Measurements from ENCODE around the gene GM2A.
A peak's percentile ranks its signal among the peaks of the same experiment; 100 is the strongest.

GM2A gene

DNA sequence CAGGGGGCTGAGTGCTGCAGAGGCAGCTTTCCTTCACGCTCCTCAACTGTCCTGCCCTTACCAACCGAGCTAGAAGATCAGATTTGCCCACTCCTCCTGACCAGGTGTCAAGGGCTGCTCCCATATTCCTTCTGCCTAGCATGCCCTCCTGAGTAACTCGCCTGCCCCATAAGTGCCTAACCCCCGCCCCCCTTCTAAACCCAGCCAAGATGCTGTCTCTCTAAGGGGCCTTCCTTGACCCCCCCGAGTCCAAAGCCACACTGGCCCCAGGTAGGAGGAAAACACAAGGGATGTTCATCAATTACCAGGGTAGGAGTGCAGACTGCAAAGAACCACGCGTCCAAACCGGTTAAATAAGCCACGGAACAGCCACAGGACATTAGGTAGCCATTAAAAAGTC is 33.8 kb upstream of the GM2A start:
- Histone ChIP-seq H3K27ac (no peak overlapping the region), H3K9me3 (ENCODE audit: severe bottlenecking) (no peaks in the 10 kb centered on the region), H3K4me3 (ENCODE audit: low read depth, low read length) (no peak overlapping the region), H3K27me3 (ENCODE audit: insufficient read depth, low read depth, severe bottlenecking) (peaks cover 6% of the 10 kb centered on the region), H3K36me3 (no peaks in the 10 kb centered on the region)
- no peak for DNase-seq
- TF ChIP-seq, protein P1, sequence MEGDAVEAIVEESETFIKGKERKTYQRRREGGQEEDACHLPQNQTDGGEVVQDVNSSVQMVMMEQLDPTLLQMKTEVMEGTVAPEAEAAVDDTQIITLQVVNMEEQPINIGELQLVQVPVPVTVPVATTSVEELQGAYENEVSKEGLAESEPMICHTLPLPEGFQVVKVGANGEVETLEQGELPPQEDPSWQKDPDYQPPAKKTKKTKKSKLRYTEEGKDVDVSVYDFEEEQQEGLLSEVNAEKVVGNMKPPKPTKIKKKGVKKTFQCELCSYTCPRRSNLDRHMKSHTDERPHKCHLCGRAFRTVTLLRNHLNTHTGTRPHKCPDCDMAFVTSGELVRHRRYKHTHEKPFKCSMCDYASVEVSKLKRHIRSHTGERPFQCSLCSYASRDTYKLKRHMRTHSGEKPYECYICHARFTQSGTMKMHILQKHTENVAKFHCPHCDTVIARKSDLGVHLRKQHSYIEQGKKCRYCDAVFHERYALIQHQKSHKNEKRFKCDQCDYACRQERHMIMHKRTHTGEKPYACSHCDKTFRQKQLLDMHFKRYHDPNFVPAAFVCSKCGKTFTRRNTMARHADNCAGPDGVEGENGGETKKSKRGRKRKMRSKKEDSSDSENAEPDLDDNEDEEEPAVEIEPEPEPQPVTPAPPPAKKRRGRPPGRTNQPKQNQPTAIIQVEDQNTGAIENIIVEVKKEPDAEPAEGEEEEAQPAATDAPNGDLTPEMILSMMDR (IDR thresholded peaks at IDR 0.05; ENCODE audit: low read depth, low read length) = no peak

DNA sequence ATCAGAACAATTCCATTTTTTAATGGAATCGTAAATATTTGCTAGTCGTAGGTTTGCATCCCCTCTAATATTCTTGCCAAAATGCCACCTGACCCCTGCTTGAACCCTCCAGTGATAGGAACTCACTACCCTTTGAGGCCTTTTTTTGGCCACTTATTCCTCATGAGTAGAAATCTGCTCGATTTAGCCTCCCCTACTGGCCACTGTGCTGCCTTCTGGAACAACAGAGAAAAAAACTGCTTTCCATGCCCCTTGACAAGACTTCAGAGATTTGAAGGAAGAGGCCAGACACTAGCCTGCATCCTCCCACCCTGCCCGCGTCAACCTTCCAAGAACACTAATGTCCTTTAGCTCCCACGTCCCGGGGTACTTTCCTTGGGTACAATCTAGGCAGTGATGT is 33.2 kb upstream of the GM2A start:
- Histone ChIP-seq H3K36me3 (no peaks in the 10 kb centered on the region), H3K4me3 (ENCODE audit: low read depth, low read length) (no peak overlapping the region), H3K9me3 (ENCODE audit: severe bottlenecking) (no peaks in the 10 kb centered on the region), H3K27me3 (ENCODE audit: insufficient read depth, low read depth, severe bottlenecking) (peaks cover 6% of the 10 kb centered on the region), H3K27ac (no peak overlapping the region)
- TF ChIP-seq, protein P1 (IDR thresholded peaks at IDR 0.05; ENCODE audit: low read depth, low read length) = 0 out of 2 replicates have a peak, but pooled peaks have one; percentile 30
- no peak for DNase-seq

DNA sequence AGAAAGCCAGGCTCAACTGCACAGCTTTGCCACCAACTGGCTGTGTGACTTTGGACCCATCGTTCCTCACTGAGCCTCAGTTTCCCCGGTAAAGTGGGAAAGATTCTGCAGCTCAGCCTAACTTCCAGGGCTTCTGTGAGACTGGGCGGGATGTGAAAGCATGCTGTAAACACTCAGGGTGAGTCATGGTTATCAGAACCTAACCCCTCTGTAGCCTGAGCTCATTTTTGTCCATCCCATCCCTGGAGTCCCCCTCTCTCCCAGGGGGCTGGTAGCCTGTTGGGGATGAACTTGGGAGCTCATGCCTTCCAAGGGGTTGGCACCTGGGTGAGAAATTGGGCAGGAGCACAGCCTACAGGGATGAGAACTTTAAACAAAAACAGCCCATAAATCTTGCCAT is 31.4 kb upstream of the GM2A start:
- Histone ChIP-seq H3K4me3 (ENCODE audit: low read depth, low read length) (no peak overlapping the region), H3K36me3 (no peaks in the 10 kb centered on the region), H3K9me3 (ENCODE audit: severe bottlenecking) (no peaks in the 10 kb centered on the region), H3K27ac (no peak overlapping the region), H3K27me3 (ENCODE audit: insufficient read depth, low read depth, severe bottlenecking) (peaks cover 6% of the 10 kb centered on the region)
- TF ChIP-seq, protein P1 (IDR thresholded peaks at IDR 0.05; ENCODE audit: low read depth, low read length) = no peak
- DNase-seq = no peak

DNA sequence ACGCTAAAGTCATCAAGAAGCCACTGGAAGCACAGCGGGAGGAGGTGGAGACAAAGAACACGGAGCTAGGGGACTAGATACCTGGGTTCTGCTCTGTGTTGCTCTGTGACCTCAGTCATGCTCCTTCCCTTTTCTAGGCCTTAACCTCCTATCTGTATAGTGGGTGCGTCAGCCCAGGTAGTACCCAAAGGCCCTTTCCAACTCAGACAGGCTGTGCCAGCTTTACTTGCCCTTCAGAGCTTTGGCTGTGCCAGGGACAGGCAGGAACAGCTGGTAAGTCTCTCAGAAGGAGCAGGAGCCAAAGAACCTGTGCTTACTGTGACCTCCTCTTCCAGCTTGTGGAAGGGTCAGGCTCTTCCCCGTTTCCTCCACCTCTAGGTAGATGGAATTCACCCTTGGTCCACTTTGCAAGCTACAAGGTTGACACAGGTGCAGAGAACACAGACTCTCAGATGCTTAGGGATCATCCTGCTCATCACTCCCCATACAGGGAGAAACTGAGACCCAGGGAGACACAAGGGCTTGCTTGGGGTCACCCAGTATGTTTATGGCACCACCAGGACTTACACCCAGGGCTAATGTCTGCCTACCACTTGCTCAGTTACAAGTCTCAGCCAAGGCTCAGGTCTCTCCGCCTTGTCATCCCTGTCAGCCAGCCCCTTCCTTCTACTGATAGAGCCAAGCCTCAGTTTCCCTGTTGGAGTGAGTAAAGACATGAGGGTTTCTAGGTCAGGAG is 30.8 kb upstream of the GM2A start:
- no peaks in the 10 kb centered on the region for H3K9me3 ChIP-seq (ENCODE audit: severe bottlenecking)
- no peak for DNase-seq
- H3K36me3 ChIP-seq = no peaks in the 10 kb centered on the region
- TF ChIP-seq, protein P1 (IDR thresholded peaks at IDR 0.05; ENCODE audit: low read depth, low read length) = no peak
- no peak overlapping the region for H3K4me3 ChIP-seq (ENCODE audit: low read depth, low read length)
- no peak overlapping the region for H3K27ac ChIP-seq
- peaks cover 6% of the 10 kb centered on the region for H3K27me3 ChIP-seq (ENCODE audit: insufficient read depth, low read depth, severe bottlenecking)

DNA sequence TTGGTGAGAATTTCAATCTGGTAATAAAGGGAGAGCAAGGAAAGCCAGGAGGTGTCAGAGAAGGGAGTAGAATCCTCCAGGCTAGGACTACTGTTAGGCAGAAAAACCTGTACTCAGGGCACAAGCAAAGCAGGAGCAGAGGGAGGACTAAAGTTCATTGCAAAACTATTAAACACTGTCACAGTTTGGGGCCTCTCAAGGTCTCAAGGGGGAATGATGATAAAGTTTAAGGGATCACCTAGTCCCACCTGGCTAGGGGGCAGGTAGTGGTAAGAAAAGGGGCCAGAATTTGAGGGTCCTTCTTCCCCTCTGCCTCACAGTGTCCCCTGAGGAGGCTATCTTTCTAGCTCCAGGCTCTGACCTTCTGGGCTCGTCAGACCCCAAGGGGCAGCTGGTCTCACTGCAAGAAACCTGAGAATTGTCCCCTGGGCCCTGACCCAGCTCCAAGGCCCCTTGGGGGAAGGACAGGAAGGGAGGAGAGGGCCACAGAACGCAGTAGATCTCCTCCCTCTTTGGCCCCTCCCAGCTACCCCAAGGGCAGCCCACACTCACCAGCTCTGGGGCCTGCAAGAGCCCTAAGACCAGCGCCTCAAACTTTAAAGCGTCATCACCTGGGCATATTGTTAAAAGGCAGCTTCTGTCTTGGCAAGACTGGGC is 30.1 kb upstream of the GM2A start:
- TF ChIP-seq, protein P1 (IDR thresholded peaks at IDR 0.05; ENCODE audit: low read depth, low read length) = no peak
- H3K36me3 ChIP-seq = no peaks in the 10 kb centered on the region
- DNase-seq = no peak
- H3K27me3 ChIP-seq (ENCODE audit: insufficient read depth, low read depth, severe bottlenecking) = peaks cover 6% of the 10 kb centered on the region
- no peaks in the 10 kb centered on the region for H3K9me3 ChIP-seq (ENCODE audit: severe bottlenecking)
- H3K27ac ChIP-seq = no peak overlapping the region
- H3K4me3 ChIP-seq (ENCODE audit: low read depth, low read length) = no peak overlapping the region
